ENCODE results near the gene CSK.

Gene CSK

DNA sequence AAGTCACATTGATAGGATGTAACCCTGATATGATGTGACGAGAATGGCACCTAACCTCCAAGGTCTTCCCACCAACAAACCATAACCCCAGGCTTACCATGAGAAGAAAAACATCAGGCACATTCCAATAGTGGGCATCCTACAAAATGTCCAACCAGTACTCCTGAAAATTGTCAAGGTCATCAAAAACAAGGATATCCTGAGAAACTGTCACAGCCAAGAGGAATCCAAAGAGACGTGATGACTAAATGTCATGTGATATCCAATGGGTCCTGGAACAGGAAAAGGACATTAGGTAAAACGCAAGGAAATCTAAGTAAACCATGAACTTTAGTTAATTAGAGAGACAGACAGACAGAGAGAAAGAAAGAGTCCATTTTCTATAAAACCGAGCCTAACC is 35.5 kb upstream of the CSK start:
- H3K4me3 ChIP-seq (ENCODE audit: low read depth, low read length): no peak overlapping the region
- TF ChIP-seq, protein P1, sequence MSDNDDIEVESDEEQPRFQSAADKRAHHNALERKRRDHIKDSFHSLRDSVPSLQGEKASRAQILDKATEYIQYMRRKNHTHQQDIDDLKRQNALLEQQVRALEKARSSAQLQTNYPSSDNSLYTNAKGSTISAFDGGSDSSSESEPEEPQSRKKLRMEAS (IDR thresholded peaks at IDR 0.05; ENCODE audit: low read depth, low read length): no peak
- no peak for TF ChIP-seq MYC (IDR thresholded peaks at IDR 0.05; ENCODE audit: low read depth, low read length)
- no peak for TF ChIP-seq POLR2A (IDR thresholded peaks at IDR 0.05; ENCODE audit: extremely low read depth, insufficient read length)
- TF ChIP-seq, protein P2, sequence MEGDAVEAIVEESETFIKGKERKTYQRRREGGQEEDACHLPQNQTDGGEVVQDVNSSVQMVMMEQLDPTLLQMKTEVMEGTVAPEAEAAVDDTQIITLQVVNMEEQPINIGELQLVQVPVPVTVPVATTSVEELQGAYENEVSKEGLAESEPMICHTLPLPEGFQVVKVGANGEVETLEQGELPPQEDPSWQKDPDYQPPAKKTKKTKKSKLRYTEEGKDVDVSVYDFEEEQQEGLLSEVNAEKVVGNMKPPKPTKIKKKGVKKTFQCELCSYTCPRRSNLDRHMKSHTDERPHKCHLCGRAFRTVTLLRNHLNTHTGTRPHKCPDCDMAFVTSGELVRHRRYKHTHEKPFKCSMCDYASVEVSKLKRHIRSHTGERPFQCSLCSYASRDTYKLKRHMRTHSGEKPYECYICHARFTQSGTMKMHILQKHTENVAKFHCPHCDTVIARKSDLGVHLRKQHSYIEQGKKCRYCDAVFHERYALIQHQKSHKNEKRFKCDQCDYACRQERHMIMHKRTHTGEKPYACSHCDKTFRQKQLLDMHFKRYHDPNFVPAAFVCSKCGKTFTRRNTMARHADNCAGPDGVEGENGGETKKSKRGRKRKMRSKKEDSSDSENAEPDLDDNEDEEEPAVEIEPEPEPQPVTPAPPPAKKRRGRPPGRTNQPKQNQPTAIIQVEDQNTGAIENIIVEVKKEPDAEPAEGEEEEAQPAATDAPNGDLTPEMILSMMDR (IDR thresholded peaks at IDR 0.05; ENCODE audit: low read depth, low read length): no peak
- no peak for DNase-seq (ENCODE audit: low read depth)

DNA sequence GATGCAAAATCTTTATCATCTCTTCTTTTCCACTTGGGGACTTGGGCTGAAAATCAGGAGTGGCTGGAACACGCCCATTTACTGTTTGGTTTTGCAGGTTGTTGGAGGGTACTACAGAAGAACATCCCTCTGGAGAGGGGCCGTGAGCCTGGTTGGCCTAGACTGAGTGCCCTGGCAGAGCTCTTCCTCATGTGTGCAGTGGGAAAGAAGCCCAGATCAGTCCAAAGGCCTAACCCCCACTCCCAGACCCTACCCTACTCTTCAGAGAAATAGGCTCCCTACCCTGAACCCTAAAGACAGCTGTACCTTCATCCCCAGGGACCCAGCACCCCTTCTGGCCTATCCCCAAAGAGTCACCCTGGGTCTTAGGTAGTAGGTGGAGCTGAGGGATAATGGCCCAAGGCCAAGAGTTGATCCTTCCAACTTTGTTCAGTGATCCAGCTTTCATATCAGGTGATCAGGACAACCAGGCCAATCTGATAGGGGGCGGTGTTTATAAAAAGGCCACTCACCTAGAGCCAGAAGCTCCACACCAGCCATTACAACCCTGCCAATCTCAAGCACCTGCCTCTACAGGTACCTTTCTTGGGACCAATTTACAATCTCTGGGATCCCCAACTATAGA is 33.4 kb upstream of the CSK start, which contains the start of gene CYP1A2:
Gene CYP1A2 (plus strand): TSS at position 524 of the 625 bp plus-strand sequence. CDS start 894 bp downstream, outside the sequence.
- DNase-seq (ENCODE audit: low read depth): no peak
- TF ChIP-seq, protein P2 (IDR thresholded peaks at IDR 0.05; ENCODE audit: low read depth, low read length): no peak
- TF ChIP-seq, protein P1 (IDR thresholded peaks at IDR 0.05; ENCODE audit: low read depth, low read length): no peak
- TF ChIP-seq MYC (IDR thresholded peaks at IDR 0.05; ENCODE audit: low read depth, low read length) (no peak), POLR2A (IDR thresholded peaks at IDR 0.05; ENCODE audit: extremely low read depth, insufficient read length) (no peak)
- H3K4me3 ChIP-seq (ENCODE audit: low read depth, low read length): no peak within 1 kb of the TSS

DNA sequence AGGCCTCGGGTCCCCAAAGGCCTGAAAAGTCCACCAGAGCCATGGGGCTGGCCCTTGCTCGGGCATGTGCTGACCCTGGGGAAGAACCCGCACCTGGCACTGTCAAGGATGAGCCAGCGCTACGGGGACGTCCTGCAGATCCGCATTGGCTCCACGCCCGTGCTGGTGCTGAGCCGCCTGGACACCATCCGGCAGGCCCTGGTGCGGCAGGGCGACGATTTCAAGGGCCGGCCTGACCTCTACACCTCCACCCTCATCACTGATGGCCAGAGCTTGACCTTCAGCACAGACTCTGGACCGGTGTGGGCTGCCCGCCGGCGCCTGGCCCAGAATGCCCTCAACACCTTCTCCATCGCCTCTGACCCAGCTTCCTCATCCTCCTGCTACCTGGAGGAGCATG is 32.0 kb upstream of the CSK start:
- DNase-seq (ENCODE audit: low read depth): no peak
- H3K4me3 ChIP-seq (ENCODE audit: low read depth, low read length): no peak overlapping the region
- TF ChIP-seq, protein P2 (IDR thresholded peaks at IDR 0.05; ENCODE audit: low read depth, low read length): no peak
- TF ChIP-seq MYC (IDR thresholded peaks at IDR 0.05; ENCODE audit: low read depth, low read length) (no peak), POLR2A (IDR thresholded peaks at IDR 0.05; ENCODE audit: extremely low read depth, insufficient read length) (no peak)
- TF ChIP-seq, protein P1 (IDR thresholded peaks at IDR 0.05; ENCODE audit: low read depth, low read length): no peak

DNA sequence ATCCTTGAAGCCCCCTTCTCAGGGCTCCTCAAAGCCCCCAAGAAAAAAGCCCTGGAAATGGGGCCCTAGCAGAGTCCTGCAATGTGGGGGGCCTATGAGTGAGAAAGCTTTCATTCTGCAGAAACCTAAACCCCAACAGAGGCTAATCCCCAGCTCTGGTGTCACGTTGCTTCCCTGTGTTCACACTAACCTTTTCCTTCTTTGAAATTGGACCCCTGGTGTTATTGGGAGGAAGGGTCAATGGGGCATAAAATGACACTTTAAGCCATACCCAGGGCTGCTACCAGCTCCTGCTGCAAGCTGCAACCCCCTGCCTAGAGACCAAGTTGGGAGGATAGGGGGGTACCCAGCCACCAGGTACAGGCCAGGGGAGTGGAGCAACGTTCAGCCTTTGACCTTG is 31.1 kb upstream of the CSK start:
- no peak for TF ChIP-seq POLR2A (IDR thresholded peaks at IDR 0.05; ENCODE audit: extremely low read depth, insufficient read length)
- TF ChIP-seq, protein P1 (IDR thresholded peaks at IDR 0.05; ENCODE audit: low read depth, low read length): no peak
- no peak for TF ChIP-seq MYC (IDR thresholded peaks at IDR 0.05; ENCODE audit: low read depth, low read length)
- TF ChIP-seq, protein P2 (IDR thresholded peaks at IDR 0.05; ENCODE audit: low read depth, low read length): no peak
- H3K4me3 ChIP-seq (ENCODE audit: low read depth, low read length): no peak overlapping the region
- no peak for DNase-seq (ENCODE audit: low read depth)

DNA sequence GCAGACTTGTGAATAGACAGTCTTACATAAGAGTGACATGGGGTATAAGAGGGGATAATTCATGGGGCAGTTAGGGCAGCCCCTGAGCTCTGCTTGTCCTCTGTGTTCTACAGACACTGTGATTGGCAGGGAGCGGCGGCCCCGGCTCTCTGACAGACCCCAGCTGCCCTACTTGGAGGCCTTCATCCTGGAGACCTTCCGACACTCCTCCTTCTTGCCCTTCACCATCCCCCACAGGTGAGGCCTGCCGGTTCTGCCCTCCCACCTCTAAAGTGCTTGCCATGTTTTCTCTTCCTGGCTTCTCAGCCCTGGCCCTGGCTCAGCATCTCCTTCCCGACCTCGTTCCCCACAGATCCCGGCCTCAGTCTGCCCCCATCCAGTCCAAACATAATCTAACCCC is 29.9 kb upstream of the CSK start:
- TF ChIP-seq, protein P1 (IDR thresholded peaks at IDR 0.05; ENCODE audit: low read depth, low read length): no peak
- TF ChIP-seq, protein P2 (IDR thresholded peaks at IDR 0.05; ENCODE audit: low read depth, low read length): no peak
- TF ChIP-seq POLR2A (IDR thresholded peaks at IDR 0.05; ENCODE audit: extremely low read depth, insufficient read length): no peak
- TF ChIP-seq MYC (IDR thresholded peaks at IDR 0.05; ENCODE audit: low read depth, low read length): no peak
- no peak for DNase-seq (ENCODE audit: low read depth)
- no peak overlapping the region for H3K4me3 ChIP-seq (ENCODE audit: low read depth, low read length)

All from NB4 (cell line).